Tibial artery (tissue), 4 donors: ENCODE data around the gene CAPN12.

ENCODE experiments used
- DNase-seq, 2 donors: peaks; one replicate each; pipeline ENCODE4 v3.0.0-alpha.2; 2019
- H3K27ac ChIP-seq, 2 donors: fragments of 200-600 bp; sonication (generic) in 1 of 2; 1 replicate in 1 of 2; 2 replicates in 1 of 2; pipeline ENCODE4 v1.5.1; 2018 to 2019; ENCODE audit warnings: mild to moderate bottlenecking in 1 of 2
- H3K27me3 ChIP-seq, 2 donors: fragments of 200-600 bp; sonication (generic) in 1 of 2; one replicate each; pipeline versions ENCODE4 v1.5.1 to v1.6.0; 2016 to 2019
- H3K36me3 ChIP-seq, 3 donors: fragments of 200-600 bp; sonication (generic) in 2 of 3; one replicate each; pipeline ENCODE4 v1.5.1; 2016 to 2019; ENCODE audit warnings: mild to moderate bottlenecking in 2 of 3
- H3K4me1 ChIP-seq, 4 donors: fragments of 200-600 bp; sonication (generic) in 2 of 4; 1 replicate in 3 of 4; 2 replicates in 1 of 4; pipeline ENCODE4 v1.5.1; 2016 to 2019
- H3K4me3 ChIP-seq, 2 donors: fragments of 200-600 bp; sonication (generic) in 1 of 2; 1 replicate in 1 of 2; 2 replicates in 1 of 2; pipeline ENCODE4 v1.5.1; 2018 to 2019; ENCODE audit warnings: mild to moderate bottlenecking in 2 of 2
- H3K9me3 ChIP-seq, 3 donors: fragments of 200-600 bp; sonication (generic) in 1 of 3; one replicate each; pipeline ENCODE4 v1.5.1; 2016 to 2019
- CTCF ChIP-seq, 2 experiments: fragments of 200-600 bp in 1 of 2; fragments of 450-650 bp in 1 of 2; IDR thresholded peaks; one replicate each; pipeline ENCODE4 v1.5.1; 2017 to 2019; ENCODE audit warnings: antibody characterized with exemption in 2 of 2, mild to moderate bottlenecking in 1 of 2, moderate library complexity in 1 of 2
- intact Hi-C: fragments of 100-400 bp; cut with DNase I; formaldehyde crosslinking; loops from one replicate; pipeline ENCODE4 v1.15.0; 2023; ENCODE audit warnings: low total_unique reads

CAPN12 gene

GRCh38 chr19:38697197-38697596 is 47.1 kb downstream of the CAPN12 start:
- H3K9me3 ChIP-seq = no peaks in the 10 kb centered on the region
- peaks cover 20 to 100% (median 99%) of the 10 kb centered on the region in 4 donors for H3K4me1 ChIP-seq
- peak overlapping the region; percentile 91 to 94 for H3K27ac ChIP-seq
- no peak for DNase-seq
- no peak overlapping the region for H3K4me3 ChIP-seq
- intact Hi-C loops = no loop called here
- no peak for TF ChIP-seq CTCF (IDR thresholded peaks at IDR 0.05)
- no peaks in the 10 kb centered on the region for H3K27me3 ChIP-seq
- peaks cover 12 to 31% (median 24%) of the 10 kb centered on the region in 3 donors for H3K36me3 ChIP-seq

GRCh38 chr19:38696729-38697055 is 47.6 kb downstream of the CAPN12 start:
- Histone ChIP-seq H3K36me3 (peaks cover 12 to 28% (median 22%) of the 10 kb centered on the region in 3 donors), H3K4me1 (peaks cover 20 to 99% (median 97%) of the 10 kb centered on the region in 4 donors), H3K4me3 (no peak overlapping the region), H3K27ac (peak overlapping the region; percentile 91 to 94), H3K9me3 (no peaks in the 10 kb centered on the region), H3K27me3 (no peaks in the 10 kb centered on the region)
- no peak for TF ChIP-seq CTCF (IDR thresholded peaks at IDR 0.05)
- intact Hi-C loops = no loop called here
- DNase-seq = no peak

GRCh38 chr19:38695832-38696728 is 48.2 kb downstream of the CAPN12 start:
- Histone ChIP-seq H3K9me3 (no peaks in the 10 kb centered on the region), H3K27me3 (no peaks in the 10 kb centered on the region), H3K4me3 (no peak overlapping the region), H3K4me1 (peaks cover 20 to 98% (median 95%) of the 10 kb centered on the region in 4 donors), H3K36me3 (peaks cover 8 to 22% (median 17%) of the 10 kb centered on the region in 3 donors), H3K27ac (peak overlapping the region; percentile 91 to 94)
- no peak for TF ChIP-seq CTCF (IDR thresholded peaks at IDR 0.05)
- intact Hi-C loops = no loop called here
- DNase-seq = no peak

- TF ChIP-seq CTCF (IDR thresholded peaks at IDR 0.05) = no peak
- Histone ChIP-seq H3K27me3 (no peaks in the 10 kb centered on the region), H3K27ac (peak overlapping the region; percentile 91 to 94), H3K4me3 (no peak overlapping the region), H3K9me3 (no peaks in the 10 kb centered on the region), H3K36me3 (peaks cover 0 to 14% (median 9%) of the 10 kb centered on the region in 3 donors), H3K4me1 (peaks cover 20 to 98% (median 94%) of the 10 kb centered on the region in 4 donors)
- intact Hi-C loops = no loop called here
- no peak for DNase-seq
These were observed 49.0 kb downstream of the CAPN12 start for GRCh38 chr19:38695317-38695683.

GRCh38 chr19:38693380-38694223 is 50.7 kb downstream of the CAPN12 start:
- intact Hi-C loops = loop anchor here (5.0 kb wide), 1 partner anchor 36 kb away; no protein-coding TSS in a partner anchor

More at GRCh38 chr19:38693380-38694223, 50.7 kb downstream of the CAPN12 start:
- Histone ChIP-seq H3K4me3 (no peak overlapping the region), H3K4me1 (peaks cover 20 to 98% (median 95%) of the 10 kb centered on the region in 4 donors), H3K9me3 (no peaks in the 10 kb centered on the region), H3K27me3 (no peaks in the 10 kb centered on the region), H3K36me3 (peaks cover 0 to 12% (median 9%) of the 10 kb centered on the region in 3 donors), H3K27ac (peak overlapping the region; percentile 91 to 94)
- no peak for TF ChIP-seq CTCF (IDR thresholded peaks at IDR 0.05)
- DNase-seq = no peak
